ENCODE measurements around the gene DCTN1. TPM values are rescaled to one million over a fixed set of nuclear protein-coding genes. Genes with fewer than 3 reads are reported as not detected.

Gene DCTN1
- total RNA-seq, 1 experiment from 2014 or later: 67.8 TPM

GRCh38 chr2:74419345-74419744 lies 39.2 kb upstream of the DCTN1 start:
- no peaks in the 10 kb centered on the region for H3K27me3 ChIP-seq (ENCODE audit: low read length)
- H3K9me2 ChIP-seq (replicated peaks; ENCODE audit: low read length): no peaks in the 10 kb centered on the region
- H3K79me2 ChIP-seq (ENCODE audit: low read length): no peaks in the 10 kb centered on the region
- no peak overlapping the region for H2AFZ ChIP-seq (ENCODE audit: low read length)
- no peak overlapping the region for H3K9ac ChIP-seq (ENCODE audit: low read length)
- intact Hi-C loops (cut with micrococcal nuclease): no loop called here
- CTCF ChIA-PET: no interaction called here
- ATAC-seq (no peak), DNase-seq (no peak)
- peaks cover 6% of the 10 kb centered on the region; the same call in 1 of the 2 replicates for H3K4me1 ChIP-seq (ENCODE audit: insufficient read depth, low read length)
- BruUV-seq (replicated peaks): no TSS peak
- no peak overlapping the region for H3K27ac ChIP-seq (ENCODE audit: low read length)
- TF ChIP-seq CTCF (conservative IDR thresholded peaks at IDR 0.05; ENCODE audit: low read depth, low read length): no peak
- TF ChIP-seq EZH2phosphoT487 (IDR thresholded peaks at IDR 0.05; ENCODE audit: borderline replicate concordance, low read length): no peak
- TF ChIP-seq EZH2 (IDR thresholded peaks at IDR 0.05; ENCODE audit: low read length, unreplicated experiment): no peak
- H3K36me3 ChIP-seq (ENCODE audit: low read depth, low read length): no peaks in the 10 kb centered on the region
- H4K20me1 ChIP-seq (ENCODE audit: low read length): no peaks in the 10 kb centered on the region
- POLR2A ChIA-PET (ENCODE audit: unreplicated experiment): no interaction called here
- no peaks in the 10 kb centered on the region for H3F3A ChIP-seq (ENCODE audit: low read length, unreplicated experiment)
- H3K4me3 ChIP-seq (ENCODE audit: low read length): no peak overlapping the region
- H3K4me2 ChIP-seq (ENCODE audit: low read length): no peak overlapping the region
- no peaks in the 10 kb centered on the region for H3K9me3 ChIP-seq (ENCODE audit: low read length)

DNA sequence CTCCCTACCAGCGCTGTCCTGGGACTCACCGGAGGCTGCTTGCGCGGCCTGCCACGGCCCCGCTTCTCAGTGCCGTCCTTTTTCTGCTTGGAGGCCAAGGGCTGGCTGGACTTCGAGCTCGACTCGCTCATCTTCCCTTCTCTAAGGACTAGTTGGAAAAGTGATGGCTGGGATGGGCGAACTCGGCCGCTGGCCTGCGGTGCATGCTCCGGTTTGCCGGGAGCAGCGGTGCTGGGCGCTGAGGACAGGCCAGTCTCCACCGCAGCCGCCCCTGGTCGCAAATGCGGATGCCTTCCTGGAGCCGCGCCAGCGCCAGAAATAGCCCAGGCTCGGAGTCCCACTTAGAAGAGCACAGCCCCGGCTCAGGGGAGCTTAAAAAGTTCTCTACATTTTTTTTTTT lies 38.2 kb upstream of the DCTN1 start:
- Histone ChIP-seq H3K9ac (ENCODE audit: low read length) (no peak overlapping the region), H3K4me2 (ENCODE audit: low read length) (no peak overlapping the region), H2AFZ (ENCODE audit: low read length) (no peak overlapping the region), H3F3A (ENCODE audit: low read length, unreplicated experiment) (no peaks in the 10 kb centered on the region), H3K79me2 (ENCODE audit: low read length) (no peaks in the 10 kb centered on the region), H3K9me2 (replicated peaks; ENCODE audit: low read length) (no peaks in the 10 kb centered on the region), H3K9me3 (ENCODE audit: low read length) (no peaks in the 10 kb centered on the region), H3K4me3 (ENCODE audit: low read length) (no peak overlapping the region), H3K27me3 (ENCODE audit: low read length) (no peaks in the 10 kb centered on the region), H3K27ac (ENCODE audit: low read length) (no peak overlapping the region), H3K4me1 (ENCODE audit: insufficient read depth, low read length) (peaks cover 6% of the 10 kb centered on the region; the same call in 1 of the 2 replicates), H4K20me1 (ENCODE audit: low read length) (no peaks in the 10 kb centered on the region), H3K36me3 (ENCODE audit: low read depth, low read length) (no peaks in the 10 kb centered on the region)
- ChIA-PET CTCF (no interaction called here), POLR2A (ENCODE audit: unreplicated experiment) (no interaction called here)
- TF ChIP-seq EZH2phosphoT487 (IDR thresholded peaks at IDR 0.05; ENCODE audit: borderline replicate concordance, low read length): no peak
- no peak for TF ChIP-seq EZH2 (IDR thresholded peaks at IDR 0.05; ENCODE audit: low read length, unreplicated experiment)
- TF ChIP-seq CTCF (conservative IDR thresholded peaks at IDR 0.05; ENCODE audit: low read depth, low read length): no peak
- intact Hi-C loops (cut with micrococcal nuclease): no loop called here
- DNase-seq (no peak), ATAC-seq (no peak)
- BruUV-seq (replicated peaks): no TSS peak

DNA sequence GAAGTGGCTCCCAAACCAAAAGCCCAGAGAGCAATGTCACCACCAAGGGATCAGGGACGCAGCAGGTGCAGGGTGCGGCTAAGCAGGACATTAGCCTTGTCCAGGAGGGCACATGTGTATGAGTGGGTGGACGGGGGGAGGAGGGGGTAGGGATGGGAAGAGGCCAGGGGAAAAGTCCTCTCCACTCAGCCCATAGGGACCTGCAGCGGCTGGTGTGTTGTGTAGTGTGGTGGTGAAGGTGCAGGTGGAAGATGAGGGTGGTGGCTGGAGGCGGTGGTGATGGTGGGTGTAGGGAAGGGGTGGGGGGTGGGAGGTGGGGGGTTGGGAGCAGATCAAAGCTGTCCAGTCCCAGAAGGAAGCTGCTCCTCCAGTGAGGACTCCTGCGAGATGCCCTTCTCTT lies 37.7 kb upstream of the DCTN1 start:
- BruUV-seq (replicated peaks): no TSS peak
- ChIA-PET CTCF (no interaction called here), POLR2A (ENCODE audit: unreplicated experiment) (no interaction called here)
- H3K36me3 ChIP-seq (ENCODE audit: low read depth, low read length): no peaks in the 10 kb centered on the region
- no peak overlapping the region for H3K4me2 ChIP-seq (ENCODE audit: low read length)
- intact Hi-C loops (cut with micrococcal nuclease): no loop called here
- TF ChIP-seq EZH2phosphoT487 (IDR thresholded peaks at IDR 0.05; ENCODE audit: borderline replicate concordance, low read length): no peak
- no peak for TF ChIP-seq EZH2 (IDR thresholded peaks at IDR 0.05; ENCODE audit: low read length, unreplicated experiment)
- TF ChIP-seq CTCF (conservative IDR thresholded peaks at IDR 0.05; ENCODE audit: low read depth, low read length): no peak
- no peaks in the 10 kb centered on the region for H3F3A ChIP-seq (ENCODE audit: low read length, unreplicated experiment)
- H3K79me2 ChIP-seq (ENCODE audit: low read length): no peaks in the 10 kb centered on the region
- no peak overlapping the region for H3K9ac ChIP-seq (ENCODE audit: low read length)
- H3K4me3 ChIP-seq (ENCODE audit: low read length): no peak overlapping the region
- no peaks in the 10 kb centered on the region for H3K9me3 ChIP-seq (ENCODE audit: low read length)
- no peaks in the 10 kb centered on the region for H4K20me1 ChIP-seq (ENCODE audit: low read length)
- no peak overlapping the region for H2AFZ ChIP-seq (ENCODE audit: low read length)
- H3K4me1 ChIP-seq (ENCODE audit: insufficient read depth, low read length): peaks cover 6% of the 10 kb centered on the region; the same call in 1 of the 2 replicates
- ATAC-seq: no peak
- H3K9me2 ChIP-seq (replicated peaks; ENCODE audit: low read length): no peaks in the 10 kb centered on the region
- no peaks in the 10 kb centered on the region for H3K27me3 ChIP-seq (ENCODE audit: low read length)
- H3K27ac ChIP-seq (ENCODE audit: low read length): no peak overlapping the region
- DNase-seq: no peak

Data from PC-3 (cell line).